PFSK-1 (cell line): ENCODE measurements around the gene SPTLC2.

Experiments
- FOXP2 ChIP-seq: optimal IDR thresholded peaks from 2 replicates; pipeline ENCODE3; 2011; ENCODE audit warnings: borderline replicate concordance, control low read depth, inconsistent platforms; ENCODE audit not compliant: insufficient read depth; ENCODE audit errors: extremely low read length, extremely low read depth
- POLR2AphosphoS5 ChIP-seq: IDR thresholded peaks from 2 replicates; pipeline ENCODE4 v1.6.1; 2012; ENCODE audit warnings: low read depth, mild to moderate bottlenecking, control low read depth, low read length, moderate library complexity
- SIN3A ChIP-seq: IDR thresholded peaks from 2 replicates; pipeline ENCODE4 v1.6.1; 2012; ENCODE audit warnings: mild to moderate bottlenecking, low read length, moderate library complexity, borderline replicate concordance; ENCODE audit not compliant: insufficient read depth
- TAF1 ChIP-seq: IDR thresholded peaks from 2 replicates; pipeline ENCODE4 v1.6.1; 2012; ENCODE audit warnings: low read length, control low read depth, borderline replicate concordance; ENCODE audit not compliant: insufficient read depth
- TF ChIP-seq, protein P1 (sequence below), 2 experiments: IDR thresholded peaks; 2 replicates each; pipeline versions ENCODE4 v1.6.1 to v1.8.0; 2011 to 2012; ENCODE audit warnings: low read depth in 2 of 2, low read length in 2 of 2, control low read depth in 1 of 2, inconsistent platforms in 1 of 2, mild to moderate bottlenecking in 1 of 2, moderate library complexity in 1 of 2; ENCODE audit not compliant: insufficient read depth in 1 of 2

SPTLC2 gene

DNA sequence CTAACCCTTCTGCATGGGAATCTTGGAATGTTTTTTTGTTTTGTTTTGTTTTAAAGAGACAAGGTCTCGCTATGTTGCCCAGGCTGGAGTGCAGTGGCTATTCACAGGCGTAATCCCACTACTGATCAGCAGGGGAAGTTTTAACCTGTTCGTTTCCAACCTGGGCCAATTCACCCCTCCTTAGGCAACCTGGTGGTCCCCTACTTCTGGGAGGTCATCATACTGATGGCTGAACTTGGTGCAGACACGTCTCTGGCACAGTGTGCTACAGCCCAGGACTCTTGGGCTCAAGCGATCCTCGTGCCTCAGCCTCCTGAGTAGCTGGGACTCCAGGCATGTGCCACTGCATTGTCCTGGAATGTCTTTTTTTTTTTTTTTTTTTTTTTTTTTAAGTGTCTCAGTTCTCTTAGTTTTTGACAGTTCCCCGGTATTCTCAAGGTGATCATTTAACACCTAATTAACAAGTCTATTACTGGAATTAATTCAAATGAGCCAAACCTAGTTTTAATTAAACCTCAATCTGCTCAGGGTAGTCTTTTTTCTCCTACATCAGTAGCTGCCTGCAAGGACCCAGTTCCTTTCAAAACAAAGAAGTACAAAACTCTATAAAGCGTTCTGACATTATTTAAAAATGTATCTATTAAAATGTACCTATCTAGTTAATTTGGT, 68.8 kb downstream of the SPTLC2 start:
- no peak for TF ChIP-seq SIN3A
- TF ChIP-seq, protein P1, sequence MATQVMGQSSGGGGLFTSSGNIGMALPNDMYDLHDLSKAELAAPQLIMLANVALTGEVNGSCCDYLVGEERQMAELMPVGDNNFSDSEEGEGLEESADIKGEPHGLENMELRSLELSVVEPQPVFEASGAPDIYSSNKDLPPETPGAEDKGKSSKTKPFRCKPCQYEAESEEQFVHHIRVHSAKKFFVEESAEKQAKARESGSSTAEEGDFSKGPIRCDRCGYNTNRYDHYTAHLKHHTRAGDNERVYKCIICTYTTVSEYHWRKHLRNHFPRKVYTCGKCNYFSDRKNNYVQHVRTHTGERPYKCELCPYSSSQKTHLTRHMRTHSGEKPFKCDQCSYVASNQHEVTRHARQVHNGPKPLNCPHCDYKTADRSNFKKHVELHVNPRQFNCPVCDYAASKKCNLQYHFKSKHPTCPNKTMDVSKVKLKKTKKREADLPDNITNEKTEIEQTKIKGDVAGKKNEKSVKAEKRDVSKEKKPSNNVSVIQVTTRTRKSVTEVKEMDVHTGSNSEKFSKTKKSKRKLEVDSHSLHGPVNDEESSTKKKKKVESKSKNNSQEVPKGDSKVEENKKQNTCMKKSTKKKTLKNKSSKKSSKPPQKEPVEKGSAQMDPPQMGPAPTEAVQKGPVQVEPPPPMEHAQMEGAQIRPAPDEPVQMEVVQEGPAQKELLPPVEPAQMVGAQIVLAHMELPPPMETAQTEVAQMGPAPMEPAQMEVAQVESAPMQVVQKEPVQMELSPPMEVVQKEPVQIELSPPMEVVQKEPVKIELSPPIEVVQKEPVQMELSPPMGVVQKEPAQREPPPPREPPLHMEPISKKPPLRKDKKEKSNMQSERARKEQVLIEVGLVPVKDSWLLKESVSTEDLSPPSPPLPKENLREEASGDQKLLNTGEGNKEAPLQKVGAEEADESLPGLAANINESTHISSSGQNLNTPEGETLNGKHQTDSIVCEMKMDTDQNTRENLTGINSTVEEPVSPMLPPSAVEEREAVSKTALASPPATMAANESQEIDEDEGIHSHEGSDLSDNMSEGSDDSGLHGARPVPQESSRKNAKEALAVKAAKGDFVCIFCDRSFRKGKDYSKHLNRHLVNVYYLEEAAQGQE (IDR thresholded peaks at IDR 0.05; ENCODE audit: insufficient read depth in 1 of 2, low read depth in 2 of 2, low read length in 2 of 2), result no peak
- no peak for TF ChIP-seq POLR2AphosphoS5
- TF ChIP-seq FOXP2, result no peak
- TF ChIP-seq TAF1, result no peak

DNA sequence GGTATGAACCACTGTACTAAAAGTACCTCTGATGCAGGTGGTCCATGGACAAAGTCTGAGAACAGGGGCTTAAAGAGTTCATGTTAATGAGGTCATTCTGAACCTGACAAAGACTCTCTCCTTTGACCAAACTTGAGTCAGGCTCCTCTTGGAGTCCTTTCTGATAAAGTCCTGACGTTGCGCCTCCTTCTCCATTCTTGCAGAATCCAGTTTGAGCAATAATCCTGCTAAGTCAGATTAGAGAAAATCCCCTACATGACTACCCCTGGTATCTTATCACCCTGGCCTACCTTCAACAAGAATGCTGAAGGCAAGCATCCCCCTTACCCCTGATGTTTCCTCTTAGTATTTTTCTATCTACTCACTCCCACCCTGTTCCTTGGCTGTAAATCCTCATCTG, 71.9 kb downstream of the SPTLC2 start:
- no peak for TF ChIP-seq POLR2AphosphoS5
- no peak for TF ChIP-seq FOXP2
- TF ChIP-seq, protein P1 (IDR thresholded peaks at IDR 0.05; ENCODE audit: insufficient read depth in 1 of 2, low read depth in 2 of 2, low read length in 2 of 2), result no peak
- no peak for TF ChIP-seq SIN3A
- TF ChIP-seq TAF1, result no peak

DNA sequence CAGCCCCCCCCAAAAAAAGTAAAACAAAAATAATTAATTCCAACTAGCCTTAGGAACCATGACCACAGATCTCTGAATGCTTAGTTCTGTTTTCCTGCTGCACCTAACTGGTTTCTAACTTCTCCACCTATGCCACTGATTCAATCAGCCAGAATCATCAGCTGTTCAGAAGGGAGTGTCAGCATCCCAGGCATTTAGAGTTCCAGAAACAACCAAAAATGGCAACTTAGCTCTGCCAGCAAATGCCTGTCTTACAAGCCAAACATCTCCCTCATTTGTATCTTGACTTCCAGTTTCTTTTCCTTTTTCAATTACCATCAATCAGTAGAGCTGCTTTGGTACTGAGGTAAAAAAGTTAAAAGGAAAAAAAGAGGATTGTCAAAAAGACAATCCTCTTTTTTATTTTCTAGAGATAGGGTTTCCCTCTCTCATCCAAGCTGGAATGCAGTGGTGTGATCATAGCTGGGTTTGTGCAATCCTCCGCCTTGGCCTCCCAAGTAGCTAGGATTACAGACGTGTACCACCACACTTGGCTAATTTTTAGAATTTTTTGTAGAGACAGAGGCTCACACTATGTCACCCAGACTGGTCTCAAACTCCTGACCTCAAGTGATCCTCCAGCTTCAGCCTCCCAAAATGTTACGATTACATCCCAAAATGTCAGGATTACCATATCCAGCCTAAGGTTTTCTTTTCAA, 72.7 kb downstream of the SPTLC2 start:
- TF ChIP-seq SIN3A (no peak), POLR2AphosphoS5 (no peak), TAF1 (no peak), FOXP2 (no peak)
- TF ChIP-seq, protein P1 (IDR thresholded peaks at IDR 0.05; ENCODE audit: insufficient read depth in 1 of 2, low read depth in 2 of 2, low read length in 2 of 2), result no peak

DNA sequence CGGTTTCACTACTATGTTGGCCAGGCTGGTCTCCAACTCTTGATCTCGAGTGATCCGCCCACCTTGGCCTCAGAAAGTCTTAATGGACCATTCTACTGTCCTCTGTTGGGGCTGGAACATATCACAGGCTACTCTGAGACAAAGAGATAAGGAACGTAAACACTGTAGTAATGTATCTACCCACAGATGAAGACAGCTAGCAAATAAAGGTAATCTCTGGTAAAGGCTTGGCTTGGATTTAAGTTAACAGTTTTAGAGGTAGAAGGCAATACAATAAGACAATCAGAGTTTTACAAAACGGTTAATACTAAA, 73.2 kb downstream of the SPTLC2 start:
- no peak for TF ChIP-seq SIN3A
- TF ChIP-seq, protein P1 (IDR thresholded peaks at IDR 0.05; ENCODE audit: insufficient read depth in 1 of 2, low read depth in 2 of 2, low read length in 2 of 2), result no peak
- no peak for TF ChIP-seq POLR2AphosphoS5
- no peak for TF ChIP-seq FOXP2
- no peak for TF ChIP-seq TAF1
